HG03045 (cell line): ENCODE measurements around the gene SOAT1.

ENCODE experiments used
- ATAC-seq: cut with Tn5 transposase; IDR thresholded peaks from one replicate; pipeline ENCODE4 v1.9.1; 2021; ENCODE audit warnings: mild to moderate bottlenecking, moderate library complexity; ENCODE audit not compliant: unreplicated experiment

The SOAT1 gene

DNA sequence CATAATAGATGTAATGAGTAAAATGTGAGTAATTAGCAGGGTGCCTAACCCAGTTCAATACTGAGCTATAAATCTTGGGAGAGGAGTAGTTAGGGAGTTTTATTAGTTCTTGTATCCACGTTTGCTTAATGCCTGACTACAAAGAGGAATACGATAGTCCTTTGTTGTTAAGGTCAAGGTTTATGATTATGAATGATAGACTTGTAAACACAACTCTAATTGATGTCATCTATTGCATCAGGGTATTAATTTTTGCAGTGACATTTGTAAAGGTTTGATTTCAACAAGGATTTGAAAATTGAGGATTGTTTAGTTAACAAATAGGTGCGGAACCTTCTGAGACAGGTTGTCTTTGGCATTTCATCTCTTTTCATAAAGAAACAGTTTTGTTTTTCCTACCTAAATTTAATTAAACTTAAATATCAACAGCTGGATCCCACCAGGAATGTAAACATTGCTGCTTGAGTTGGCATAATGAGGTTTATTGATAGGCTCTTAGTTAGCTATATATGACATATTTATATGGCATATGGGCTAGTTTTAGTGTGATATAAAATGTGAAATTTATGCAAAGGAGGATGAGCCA, 9.7 kb downstream of the SOAT1 start:
- no peak for ATAC-seq

GRCh38 chr1:179305450-179305849, 11.9 kb downstream of the SOAT1 start:
- no peak for ATAC-seq

DNA sequence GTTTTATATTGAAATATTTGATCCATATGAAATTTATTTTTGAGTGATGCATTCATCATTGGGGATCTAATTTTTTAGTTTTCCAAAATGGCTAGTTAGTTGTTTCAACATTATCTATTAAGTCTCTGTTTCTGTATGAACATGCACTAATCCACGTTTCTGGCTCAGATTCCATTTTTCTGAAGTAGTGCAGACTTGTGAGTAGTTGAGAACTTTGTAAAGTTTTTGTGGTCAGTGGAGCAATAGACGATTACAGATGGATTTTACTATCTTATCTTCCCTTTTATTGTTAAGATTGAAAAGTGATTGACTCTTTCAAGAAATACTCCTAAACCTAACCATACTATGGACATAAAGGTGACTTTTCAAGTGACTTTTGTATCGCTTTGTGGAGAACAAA, 16.7 kb downstream of the SOAT1 start:
- no peak for ATAC-seq

DNA sequence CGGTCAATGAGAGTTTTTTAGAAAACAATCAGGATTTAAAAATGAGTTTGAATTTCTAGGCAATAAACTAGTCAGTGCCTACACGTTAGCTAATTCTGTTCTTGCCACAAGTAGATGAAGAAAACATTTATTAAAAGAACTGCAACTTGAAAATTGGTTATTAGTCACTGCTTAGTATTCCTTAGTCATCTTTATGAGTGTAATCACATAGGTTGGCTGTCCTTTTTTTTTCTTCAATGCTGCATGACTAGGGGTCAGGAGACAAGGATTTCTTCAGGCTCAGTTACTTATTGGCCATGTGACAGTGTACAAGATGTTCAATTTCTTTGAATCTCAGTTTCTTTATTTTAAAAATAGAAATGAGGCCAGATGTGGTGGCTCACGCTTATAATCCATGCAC, 17.1 kb downstream of the SOAT1 start:
- no peak for ATAC-seq

- no peak for ATAC-seq
Observed at GRCh38 chr1:179311149-179311700, 17.6 kb downstream of the SOAT1 start.

DNA sequence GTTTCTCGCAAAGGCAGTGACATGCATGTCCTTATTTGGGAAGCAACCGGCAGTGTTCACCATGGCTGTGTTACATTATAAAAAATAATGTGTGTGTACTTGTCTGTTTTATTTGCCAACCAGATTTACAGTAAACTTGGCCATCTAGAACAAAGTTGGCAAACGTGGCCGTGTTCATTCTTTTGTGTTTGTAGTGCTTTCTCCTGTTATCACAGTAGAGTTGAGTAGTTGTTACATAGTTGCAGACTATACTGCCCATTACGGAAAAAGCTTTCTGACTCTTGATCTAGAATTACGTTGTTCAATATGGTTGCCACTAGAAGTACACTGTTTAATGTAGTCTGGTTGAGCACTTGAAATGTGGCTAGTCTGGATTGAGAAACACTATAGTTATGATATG, 19.4 kb downstream of the SOAT1 start:
- no peak for ATAC-seq

DNA sequence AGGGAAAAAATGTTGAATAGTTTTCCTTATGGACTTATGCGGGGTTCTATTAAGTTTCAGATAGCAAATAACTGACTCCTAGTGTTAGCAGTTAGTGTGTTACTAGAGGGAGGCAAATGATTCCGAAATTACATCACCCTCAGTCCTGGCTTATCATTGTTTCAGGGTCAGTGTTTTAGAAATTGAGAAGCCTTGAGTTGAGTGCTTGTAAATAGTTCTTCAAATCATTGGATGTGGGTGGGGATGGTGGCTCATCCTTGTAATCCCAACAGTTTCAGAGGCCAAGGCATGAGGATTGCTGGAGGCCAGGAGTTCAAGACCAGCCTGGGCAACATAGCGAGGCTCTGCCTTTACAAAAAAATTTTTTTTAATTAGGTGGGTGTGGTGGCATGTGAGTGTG, 21.3 kb downstream of the SOAT1 start:
- ATAC-seq: no peak

DNA sequence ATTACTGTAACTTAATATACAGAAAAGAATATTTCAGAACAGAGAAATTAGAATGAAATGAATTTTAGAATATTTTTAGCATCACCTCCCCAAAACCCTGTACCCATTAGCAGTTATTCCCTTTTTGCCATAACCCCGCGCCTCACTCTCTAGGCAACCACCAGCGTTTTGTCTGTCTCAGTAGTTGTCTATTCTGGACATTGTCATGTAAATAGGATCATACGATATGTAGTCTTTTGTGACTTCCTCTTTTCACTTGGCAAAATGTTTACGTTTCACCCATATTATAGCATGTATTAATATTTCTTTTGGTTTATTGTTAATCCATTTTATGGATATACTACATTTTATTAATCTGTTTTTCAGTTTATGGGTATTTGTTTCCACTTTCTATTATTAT, 24.9 kb downstream of the SOAT1 start:
- no peak for ATAC-seq

GRCh38 chr1:179321533-179322216, 28.1 kb downstream of the SOAT1 start:
- no peak for ATAC-seq

DNA sequence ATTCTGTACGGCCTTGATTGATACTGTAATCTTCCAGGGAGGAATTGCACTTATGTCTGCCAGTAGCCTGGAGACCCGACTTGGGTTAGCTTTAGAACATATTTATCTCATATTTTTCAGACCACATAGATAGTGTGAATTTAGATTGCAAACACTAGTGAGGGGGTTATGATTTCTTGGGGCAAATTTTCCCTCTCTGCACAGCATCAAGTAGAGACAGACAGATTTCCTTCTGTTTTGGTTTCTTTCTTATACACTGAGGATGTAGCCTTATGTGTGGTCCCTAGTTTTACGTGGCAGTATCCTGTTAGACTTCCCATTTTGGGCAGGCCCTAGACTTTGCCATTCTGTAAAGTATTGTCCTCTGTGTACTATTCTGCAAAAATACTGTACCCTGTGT, 29.0 kb downstream of the SOAT1 start:
- no peak for ATAC-seq

DNA sequence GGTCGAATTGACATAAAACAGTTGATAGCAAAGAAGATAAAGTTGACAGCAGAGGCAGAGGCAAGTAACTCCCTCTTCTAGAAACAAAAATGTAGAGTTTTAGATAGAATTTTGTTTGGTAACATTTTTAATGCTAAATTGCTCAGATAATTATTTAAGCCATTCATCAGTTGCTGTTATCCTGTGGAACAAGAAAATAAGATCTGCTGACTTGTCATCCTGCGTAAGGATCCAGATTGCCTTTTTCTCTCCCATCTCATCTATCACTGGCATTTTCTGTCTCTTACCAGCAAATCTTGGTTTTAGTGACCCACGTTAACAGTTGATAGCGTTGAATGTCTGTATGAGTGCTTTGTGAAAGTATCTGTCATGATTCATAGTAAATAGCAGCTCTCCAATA, 29.8 kb downstream of the SOAT1 start:
- no peak for ATAC-seq

DNA sequence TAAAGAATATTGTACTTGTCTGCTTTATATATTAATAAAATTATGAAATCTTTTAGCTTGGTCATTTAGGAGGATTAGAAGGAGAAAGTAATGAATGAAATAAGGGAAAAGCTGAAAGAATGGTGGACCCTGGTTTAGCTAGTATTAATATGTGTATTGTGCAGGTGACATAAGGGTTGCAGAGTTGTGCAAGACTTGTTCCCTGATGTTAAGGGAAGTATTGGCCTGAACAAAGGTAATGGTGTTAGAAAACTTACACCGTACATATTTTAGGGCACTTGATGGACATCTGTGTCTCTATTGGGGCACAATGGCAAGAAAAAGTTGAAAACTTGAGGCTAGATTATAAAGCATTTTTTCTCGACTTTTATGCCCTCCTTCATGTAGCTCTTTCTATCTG, 32.2 kb downstream of the SOAT1 start:
- ATAC-seq: no peak

- no peak for ATAC-seq
Observed at GRCh38 chr1:179326746-179327145, 33.1 kb downstream of the SOAT1 start.

DNA sequence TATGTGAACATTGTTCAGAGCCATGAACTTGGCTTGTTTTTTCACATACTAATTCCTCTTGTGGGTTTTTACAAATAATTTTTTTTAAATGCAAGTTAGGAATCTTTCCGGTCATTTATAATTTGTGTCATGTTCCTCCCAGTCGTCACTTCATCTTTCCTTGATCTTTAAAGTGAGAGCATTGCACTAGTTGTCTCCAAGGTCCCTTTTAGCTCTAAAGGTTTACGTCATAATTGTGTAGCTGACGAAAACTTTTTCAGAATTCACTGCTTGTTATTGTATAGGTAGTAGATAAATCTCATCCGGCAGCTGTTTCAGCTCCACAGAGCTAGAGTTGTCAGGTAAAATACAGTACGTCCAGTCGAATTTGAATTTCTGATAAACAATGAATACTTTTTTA, 33.6 kb downstream of the SOAT1 start:
- ATAC-seq: no peak

GRCh38 chr1:179327679-179328078, 34.1 kb downstream of the SOAT1 start:
- ATAC-seq: no peak

GRCh38 chr1:179329862-179330261, 36.3 kb downstream of the SOAT1 start:
- ATAC-seq: no peak

GRCh38 chr1:179334440-179334839, 40.8 kb downstream of the SOAT1 start:
- ATAC-seq: no peak

GRCh38 chr1:179337288-179337687, 43.7 kb downstream of the SOAT1 start:
- ATAC-seq: no peak

DNA sequence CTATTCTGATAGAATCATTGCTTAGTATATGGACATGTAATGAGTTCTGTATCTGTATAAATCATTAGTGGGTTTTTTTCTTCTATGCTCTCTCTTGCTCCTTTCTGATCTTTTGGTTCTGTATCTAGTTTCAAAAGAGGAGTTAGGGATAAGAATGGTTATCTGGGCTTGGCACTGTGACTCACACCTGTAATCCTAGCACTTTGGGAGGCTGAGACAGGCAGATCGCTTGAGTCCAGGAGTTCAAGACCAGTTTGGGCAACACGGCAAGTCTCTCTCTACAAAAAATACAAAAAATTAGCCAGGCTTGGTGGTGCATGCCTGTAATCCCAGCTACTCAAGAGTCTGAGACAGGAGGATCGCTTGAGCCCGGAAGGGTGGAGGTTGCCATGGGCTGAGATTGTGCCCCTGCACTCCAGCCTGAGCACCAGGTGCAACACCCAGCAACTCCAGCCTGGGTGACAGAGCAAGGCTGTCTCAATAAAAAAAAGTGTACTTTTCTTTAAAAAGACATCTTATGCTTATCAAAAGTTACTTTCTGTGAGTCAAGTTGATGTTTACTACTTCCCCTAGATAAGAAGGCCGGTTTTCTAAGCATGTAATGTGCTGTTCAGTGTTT, 44.5 kb downstream of the SOAT1 start:
- no peak for ATAC-seq

DNA sequence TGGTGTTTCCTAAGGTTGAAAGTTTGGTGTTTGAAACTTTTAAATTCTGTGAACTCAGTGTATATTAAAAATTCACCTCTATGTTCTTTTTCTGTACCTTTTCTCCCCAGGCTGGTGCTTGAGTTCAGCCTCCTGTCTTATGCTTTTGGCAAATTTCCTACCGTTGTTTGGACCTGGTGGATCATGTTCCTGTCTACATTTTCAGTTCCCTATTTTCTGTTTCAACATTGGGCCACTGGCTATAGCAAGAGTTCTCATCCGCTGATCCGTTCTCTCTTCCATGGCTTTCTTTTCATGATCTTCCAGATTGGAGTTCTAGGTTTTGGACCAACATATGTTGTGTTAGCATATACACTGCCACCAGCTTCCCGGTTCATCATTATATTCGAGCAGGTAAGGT, 47.3 kb downstream of the SOAT1 start:
- ATAC-seq: no peak

DNA sequence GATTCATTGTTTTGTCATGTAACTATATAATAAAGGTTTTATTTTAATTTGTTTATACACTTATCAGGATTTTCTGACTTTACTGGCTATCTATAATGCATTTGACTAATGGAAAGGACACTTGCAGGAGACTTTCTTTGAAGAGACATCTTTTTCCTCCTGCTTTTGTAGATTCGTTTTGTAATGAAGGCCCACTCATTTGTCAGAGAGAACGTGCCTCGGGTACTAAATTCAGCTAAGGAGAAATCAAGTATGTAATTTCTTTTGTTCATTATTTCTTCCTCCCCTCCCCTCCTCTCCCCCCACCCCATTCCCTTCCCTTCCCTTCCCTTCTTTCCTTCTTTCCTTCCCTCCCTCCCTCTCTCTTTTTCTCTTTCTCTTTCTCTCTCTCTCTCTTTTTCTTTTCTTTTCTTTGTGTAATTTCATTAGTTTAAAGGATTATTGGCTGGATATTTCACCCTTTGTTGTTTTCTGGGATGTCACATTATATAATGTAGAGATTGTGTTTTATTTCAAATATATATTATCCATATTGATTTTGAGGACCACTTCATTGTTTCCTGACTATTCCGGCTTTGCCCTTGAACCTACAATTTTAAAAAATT, 48.4 kb downstream of the SOAT1 start:
- no peak for ATAC-seq
